HG03045 (cell line): ENCODE measurements around the gene PRKD2.

Experiments used
- ATAC-seq: cut with Tn5 transposase; IDR thresholded peaks from one replicate; pipeline ENCODE4 v1.9.1; 2021; ENCODE audit warnings: mild to moderate bottlenecking, moderate library complexity; ENCODE audit not compliant: unreplicated experiment

The PRKD2 gene

DNA sequence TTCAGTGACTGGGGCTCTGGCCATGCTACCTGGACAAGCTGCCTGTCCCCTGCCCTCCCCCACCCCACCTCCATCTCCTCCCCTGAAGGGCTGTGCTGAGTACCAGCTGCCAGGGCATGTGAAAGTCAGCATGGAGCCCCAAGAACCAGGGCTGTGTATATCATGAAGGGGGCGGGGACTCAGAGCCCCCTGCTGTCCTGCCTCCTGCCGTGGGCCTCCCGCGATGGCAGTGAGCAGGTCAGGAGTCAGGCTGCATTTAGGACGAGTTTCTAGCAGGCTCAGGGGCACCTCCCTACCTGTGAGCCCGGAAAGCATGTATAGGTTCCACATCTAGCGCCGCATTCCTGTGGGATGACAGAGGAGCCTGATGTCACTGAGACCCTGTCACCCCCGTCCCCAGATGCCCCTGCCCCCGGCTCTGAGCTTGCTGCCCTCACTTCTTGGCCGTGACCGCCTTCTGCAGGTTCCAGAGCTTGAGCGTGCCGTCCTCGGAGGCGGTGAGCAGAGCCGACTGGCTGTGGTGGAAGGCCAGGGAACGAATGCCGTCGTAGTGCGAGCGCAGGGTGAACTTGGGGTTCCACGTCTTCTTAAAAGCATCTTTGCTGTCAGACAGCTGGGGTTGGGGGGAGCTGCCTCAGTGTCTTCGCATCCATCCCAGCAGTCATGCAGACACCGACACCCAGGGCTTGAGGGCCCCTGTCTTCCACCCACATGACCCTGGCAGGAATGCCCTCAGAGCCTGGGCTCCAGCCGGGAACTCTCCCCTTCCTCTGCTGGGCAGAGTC lies 8.3 kb upstream of the PRKD2 start:
- no peak for ATAC-seq

DNA sequence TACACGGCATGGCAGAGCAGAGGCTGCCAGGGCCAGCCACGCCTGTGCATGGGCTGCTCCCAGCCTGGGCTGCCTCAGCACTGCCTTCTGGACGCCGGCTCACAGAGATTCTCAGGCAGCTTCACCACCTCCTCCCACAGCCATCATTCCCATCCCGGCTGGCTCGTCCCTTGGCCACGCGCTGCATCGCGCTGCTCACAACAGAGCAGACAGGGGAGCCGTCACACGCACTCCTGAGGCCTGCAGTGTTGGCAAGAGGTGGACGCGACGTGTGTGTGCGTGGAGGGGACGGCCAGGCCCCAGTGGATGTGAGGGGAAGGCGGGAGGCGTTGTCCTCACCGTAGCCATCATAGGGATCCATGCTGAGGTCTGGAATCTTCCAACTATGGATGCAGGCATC lies 7.6 kb upstream of the PRKD2 start:
- no peak for ATAC-seq

DNA sequence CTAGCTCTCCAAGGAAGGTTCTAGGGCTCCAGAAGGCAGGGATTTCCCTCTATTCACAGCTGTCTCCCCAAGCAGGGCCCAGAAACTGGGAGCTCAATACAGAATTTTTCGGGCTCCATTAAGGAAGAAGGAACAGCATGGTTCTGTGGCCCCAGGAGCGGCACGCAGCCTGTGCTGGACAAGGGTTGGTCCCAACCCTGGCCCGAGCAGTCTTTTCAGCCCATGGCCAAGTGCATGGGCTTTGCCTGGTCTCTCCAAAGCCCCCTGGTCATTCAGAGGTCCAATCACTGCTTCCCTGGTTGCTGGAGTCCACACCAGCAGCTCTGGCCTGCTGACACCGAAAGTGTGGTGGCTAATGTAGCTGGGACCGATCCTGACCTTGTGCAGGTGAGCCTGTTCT lies 6.6 kb upstream of the PRKD2 start:
- no peak for ATAC-seq

DNA sequence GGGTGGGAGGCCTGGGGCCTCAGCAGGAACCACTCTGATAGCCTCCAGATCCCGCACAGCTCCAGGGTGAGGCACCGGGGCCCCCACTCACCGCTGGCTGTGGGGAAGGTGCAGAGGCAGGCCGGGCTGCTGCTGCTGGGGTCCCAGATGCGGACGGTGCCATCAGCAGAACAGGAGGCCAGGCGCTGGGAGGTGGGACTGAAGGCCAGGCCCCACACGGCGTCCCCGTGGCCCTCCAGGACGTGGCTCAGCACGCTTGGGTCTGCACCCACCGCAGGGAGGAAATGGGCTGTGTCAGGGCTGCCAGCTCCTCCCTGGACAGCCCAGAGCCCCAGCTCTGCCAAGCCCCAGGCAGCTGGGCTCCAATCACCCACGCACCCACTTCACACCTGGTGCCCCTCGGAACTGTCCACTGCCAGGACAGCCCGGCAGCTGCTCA lies 6.1 kb upstream of the PRKD2 start:
- no peak for ATAC-seq

DNA sequence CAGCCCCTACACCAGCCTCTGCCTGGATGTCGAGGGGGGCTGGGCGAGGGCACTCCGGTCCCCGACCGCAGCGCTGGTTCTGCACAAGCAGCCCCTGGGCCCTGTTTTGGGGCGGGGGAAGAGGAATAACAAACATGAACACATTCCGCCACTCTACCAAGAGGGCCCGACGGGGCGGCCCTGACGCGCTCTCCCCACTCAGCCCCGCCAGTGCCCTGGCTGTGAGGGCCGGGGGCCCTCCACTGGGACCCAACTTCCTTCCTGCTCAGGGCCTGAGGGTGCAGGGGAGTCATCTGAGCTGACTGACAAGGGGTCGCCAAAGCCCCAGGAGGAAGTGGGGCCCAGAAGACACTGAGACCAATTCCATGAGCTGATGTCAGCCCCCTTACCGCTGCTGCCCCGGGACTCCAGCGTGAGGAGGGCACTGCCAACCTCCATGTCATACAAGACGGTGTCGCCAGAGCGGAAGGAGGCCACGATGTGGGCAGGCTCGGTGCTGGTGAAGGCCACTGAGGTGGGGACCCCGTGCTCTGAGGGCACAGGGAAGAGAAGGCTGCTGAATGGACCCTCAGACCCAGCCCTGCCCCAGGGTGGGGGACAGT lies 5.6 kb upstream of the PRKD2 start:
- ATAC-seq = no peak

DNA sequence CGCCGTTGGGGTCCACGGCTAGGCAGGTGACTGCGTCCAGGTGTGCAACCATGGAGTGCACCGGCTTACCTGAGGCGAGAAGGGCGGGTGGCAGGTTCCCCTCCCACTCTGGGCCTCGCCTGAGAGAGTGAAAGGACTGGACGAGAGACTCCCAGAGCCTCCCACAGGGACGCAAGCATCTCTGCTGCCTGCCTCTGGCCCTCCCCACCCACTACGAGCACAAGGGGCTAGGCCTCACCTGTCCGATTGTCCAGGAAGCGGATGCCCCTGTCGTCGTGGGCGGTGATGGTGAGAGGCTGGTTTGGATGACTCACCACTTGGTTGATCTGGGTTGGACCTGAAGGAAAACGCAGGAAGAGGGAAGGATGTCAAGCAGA lies 5.1 kb upstream of the PRKD2 start:
- no peak for ATAC-seq

DNA sequence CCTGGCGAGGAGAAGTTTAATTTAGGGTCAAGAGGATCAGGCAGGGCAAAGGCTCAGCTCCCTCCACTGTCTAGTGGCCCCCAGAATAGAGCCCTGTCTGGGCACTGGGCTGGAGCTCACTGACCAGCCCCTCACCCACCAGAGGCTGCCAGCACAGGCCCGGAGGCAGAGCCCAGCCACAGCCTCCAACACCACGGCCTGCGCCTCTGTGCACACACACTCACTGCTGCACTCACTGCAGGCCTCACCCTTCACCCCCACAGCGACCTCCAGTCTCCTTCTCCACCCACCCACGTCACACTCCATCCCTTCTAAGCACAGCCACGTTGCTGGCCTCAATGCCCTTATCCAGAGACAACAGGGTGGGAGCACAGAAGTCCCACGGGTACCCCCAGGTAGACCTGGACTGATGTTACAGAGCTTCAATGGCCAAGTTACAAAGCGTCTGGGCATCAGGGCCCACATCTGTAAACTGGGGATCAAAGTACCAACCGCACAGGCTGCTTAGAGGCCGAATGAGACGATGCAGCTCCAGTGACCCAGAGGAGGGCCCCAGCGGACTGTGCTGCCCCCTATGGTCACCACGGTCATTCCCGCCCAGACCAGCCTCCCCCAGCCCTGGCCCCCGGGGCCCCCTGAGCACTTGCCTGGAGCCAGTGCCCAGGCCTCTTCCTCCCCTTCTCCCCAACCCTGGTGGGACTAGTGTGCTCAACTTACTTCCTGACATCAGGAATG lies 4.5 kb upstream of the PRKD2 start:
- no peak for ATAC-seq

DNA sequence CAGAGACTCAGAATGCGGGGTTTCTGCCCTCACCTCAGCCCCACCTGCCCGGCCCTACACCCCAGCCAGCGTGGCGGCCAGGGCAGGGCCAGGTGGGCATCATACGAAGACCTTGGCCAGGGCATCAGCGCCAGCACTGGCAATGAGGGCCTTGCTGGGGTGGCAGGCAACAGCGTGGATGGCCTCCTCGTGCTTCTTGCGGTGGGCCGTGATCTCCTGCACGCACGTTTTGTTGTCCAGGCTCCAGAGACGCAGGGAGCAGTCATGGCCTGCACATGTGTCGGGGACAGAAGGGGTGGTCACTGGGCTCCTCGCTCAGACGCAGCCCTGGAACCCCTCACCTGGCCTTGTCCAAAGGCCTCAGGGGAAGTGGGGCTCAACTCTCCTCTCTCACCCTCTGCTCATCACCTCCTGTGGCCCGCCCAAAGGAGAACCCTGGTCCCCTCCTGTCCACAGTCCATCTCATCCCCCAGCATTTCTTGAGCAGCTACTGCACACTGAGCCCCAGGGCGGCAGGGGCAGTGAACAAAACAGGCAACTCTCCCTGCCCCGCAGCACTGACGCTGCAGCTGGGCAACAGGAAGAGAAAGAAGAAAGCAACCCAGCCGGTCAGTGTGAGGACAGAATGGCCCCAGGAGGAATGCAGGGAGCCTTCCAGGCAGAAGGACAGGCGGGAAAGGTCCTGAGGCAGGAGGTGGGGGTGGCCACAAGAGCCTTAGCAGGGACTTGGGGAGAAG lies 3.8 kb upstream of the PRKD2 start:
- ATAC-seq = no peak

DNA sequence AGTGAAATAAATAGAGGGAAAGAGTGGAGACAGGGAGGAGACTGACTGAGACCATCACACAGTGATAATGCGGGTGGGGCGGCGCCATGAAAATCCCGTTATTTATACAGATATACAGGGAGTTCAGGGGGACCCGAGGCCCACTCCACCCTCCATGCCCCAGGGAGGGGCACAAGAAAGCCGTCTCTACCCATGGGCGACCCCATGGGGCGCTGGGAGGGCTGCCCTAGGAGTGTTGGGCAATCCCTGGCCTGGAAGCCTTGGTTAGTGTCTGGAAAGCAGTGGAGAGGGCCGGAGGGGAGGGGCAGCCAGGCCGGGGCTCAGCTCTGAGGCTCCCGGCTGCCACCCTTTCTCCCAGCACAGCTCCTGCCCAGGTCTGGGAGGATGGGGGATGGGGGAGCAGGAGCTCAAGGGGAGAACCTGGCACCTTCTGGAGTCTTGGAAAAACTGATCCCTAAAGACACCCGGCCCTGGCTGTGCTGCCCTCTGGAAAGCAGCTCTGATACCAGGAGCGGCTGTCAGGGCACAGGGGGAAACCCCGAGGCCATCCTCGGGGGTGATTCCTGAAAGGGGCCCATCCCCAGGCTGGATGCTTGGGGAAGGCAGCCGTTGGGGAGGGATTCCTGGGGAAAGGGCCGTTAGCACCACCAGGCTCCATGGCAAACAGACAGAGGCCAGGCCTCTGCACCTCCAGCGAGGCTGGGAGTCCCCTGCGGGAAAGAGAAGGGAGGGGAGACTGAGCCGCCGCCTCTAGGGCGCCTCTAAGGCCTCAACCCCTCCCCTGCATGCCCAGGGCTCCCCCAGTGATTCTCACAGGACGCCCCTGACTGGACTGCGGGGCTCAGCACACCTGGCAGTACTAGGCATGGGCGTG lies 3.0 kb upstream of the PRKD2 start:
- no peak for ATAC-seq

DNA sequence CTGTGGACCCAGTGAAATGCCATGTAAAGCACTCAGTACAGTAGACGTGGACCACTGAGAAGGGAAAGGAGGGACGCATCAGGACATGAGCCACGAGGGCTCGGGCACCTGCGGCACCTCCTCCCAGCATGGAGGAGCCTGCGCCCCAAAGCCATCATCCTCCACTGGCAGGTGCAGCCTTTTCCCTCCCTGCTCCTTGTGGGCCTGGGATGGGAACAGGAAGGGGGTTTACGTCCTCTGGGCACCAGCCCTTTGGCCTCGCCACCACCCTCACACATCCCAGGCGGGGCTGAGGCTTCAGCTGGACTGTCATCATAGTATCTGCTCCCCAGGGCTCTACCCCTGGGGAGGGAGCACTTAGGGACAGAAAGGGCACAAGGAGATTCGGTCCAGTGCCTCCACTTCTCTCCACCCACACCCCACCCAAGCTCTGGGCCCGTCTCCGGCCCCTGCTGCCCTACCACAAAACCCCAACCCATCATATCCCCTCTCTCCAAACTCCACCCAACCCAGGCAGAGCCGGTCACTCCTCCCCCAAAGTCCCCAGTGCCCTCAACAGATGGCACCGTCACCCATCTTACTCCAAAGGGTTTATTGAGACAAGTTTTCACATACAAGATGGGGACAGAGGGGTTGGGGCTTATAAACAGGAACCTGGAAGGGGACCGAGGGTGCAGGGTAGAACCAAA lies 2.2 kb upstream of the PRKD2 start:
- ATAC-seq = no peak

DNA sequence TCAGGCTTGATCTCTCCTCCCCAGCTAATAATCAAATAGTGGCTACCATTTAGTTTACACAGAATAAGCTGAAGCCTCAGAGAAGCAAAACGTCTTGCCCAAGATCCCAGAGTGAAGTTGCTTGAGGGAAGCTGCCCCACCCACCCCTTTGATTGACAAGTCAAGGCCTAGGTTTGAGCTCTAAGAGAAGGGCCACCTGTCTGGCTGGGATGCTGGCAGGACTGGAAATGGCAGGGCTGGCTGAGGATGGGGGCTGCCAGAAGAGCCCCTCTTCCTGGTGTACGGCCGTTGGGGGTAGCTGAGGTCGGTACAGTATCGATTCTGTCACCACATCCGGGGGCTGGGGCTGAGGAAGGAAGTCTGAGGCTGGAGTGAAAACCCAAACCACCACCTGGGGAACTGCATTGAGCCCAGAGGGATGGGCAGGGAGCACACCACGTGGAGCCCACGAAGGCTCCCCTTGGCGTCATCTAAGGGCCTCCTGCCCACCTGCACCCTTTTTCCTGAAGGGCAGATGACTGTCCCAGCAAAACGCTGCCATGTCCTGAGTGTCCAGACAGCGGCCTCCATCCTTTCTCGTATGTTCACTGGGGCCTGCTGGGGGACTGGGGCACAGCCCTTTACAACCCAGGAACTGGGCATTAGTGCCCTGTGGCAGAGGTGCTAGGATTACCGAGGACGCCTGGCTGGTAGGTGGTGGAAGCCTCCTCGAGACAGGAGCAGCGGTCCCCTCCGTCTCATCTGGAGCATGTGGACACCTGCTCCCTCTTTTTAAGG lies 1.4 kb upstream of the PRKD2 start:
- ATAC-seq = no peak

DNA sequence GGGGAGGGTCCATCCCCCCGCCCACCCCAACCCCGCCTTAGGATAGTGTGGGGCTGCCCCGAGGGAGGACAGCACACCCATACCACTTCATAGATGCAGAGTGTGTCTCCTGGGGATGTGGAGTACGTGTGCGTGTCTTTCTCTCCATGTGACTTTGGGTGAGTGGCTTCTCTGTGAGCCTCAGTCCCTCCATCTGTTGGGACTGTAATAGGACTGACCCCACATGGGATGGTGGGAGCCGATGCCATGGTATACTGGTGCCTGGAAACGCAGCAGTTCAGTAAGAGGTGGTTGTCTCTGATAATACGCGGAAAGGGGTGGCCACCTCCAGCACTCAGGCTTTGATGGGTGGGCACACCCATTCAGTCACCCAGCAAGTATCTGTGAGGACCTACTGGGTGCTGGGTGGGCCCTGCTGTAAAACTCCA lies 816 bp upstream of the PRKD2 start:
- ATAC-seq = no peak

DNA sequence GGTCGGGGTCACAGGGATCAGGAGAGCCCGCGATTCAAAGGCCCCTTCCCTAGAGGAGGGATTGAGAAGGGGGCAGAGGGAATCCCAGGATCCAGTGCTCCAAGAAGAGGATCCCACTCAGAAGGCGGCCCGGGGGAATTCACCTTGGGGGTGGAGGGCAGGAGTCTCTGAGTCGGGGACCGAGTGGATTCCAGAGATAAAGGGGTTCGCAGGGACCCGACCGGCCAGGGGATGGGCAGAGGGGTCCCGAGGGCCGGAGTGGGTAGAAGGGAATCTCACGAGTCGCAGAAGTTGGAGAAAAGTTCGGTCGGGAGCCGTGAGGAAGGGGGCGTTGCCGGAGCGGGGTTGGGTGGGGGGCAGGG lies 261 bp downstream of the PRKD2 start:
- ATAC-seq = no peak

DNA sequence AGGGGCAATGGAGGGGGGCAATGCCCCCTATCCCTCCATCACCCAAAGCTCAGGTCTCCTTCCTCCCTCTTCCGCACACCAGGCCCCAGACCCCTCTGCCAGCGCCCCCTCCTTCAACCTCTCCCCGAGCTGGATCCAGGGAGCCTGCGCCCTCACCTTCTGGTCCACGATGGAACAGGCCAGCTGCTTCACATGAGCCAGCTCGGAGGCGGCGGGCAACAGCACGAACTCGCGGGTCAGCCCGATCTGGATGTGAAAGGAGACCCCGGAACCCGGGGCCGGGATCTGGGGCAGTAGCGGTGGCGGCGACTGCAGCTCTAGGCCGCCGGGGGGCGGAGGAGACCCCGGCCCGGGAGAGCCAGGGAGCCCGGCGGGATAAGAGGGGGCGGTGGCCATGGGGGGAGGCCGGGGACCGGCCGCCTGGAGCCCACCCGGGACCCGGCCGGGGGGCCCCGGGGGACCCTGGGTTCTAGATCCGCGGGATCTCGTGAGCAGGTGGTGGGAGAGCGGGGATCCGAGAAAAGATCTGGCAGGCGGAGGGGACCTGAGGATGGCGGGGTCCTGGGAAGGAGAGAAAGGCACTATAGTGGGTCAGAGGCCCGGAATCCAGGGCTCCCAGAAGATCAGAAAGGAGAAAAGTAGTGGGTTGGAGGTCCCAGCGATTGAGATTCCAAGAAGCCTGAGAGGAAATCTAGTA lies 791 bp downstream of the PRKD2 start:
- no peak for ATAC-seq

DNA sequence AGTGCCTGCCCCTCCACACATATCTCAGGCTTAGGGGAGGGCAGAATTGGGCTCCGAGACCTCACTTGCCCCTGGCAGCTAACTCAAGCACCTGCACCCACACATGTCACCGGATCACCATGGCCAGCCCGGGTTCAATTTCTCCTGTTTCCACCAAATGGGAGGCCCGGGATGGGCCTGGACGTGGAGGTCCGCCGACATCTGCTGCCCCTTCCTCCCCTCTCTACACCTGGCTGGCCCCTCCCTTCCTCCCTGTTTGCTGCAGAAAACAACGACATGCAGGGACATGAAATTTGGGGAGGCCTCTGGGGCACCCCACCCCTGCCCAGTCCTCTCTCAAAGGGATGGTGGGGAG lies 1.3 kb downstream of the PRKD2 start:
- ATAC-seq = no peak

DNA sequence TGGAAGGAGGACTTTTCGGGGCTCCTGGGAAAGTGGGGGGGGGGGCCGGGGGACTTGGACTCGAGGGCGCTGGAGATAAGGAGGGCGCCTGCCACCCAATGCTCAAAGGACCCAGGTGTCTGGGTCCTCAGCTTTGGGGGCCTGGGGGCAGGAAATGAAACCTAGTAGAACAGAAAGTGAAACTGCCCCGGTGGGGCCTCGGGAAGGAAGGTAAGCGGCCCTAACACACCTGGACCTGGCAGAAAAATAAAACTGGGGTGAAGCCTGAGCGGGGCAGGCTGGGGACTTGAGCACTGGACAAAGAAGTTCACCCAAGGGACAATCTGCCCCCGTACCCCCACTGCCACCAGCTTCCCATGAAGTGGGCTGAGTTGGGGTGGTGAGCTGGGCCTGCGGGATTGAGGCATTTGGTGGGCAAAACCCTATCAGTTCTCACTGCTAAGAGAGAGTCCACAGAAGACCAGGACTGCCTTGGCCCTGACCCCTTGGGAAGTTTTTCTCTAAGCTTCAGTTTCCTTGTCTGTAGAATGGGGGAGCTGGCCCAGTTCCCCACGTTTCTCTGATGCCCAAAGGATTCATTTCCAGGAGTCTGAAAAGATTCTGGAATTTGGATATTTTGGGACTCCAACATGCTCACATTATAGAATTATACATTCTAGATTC lies 2.3 kb downstream of the PRKD2 start:
- no peak for ATAC-seq

DNA sequence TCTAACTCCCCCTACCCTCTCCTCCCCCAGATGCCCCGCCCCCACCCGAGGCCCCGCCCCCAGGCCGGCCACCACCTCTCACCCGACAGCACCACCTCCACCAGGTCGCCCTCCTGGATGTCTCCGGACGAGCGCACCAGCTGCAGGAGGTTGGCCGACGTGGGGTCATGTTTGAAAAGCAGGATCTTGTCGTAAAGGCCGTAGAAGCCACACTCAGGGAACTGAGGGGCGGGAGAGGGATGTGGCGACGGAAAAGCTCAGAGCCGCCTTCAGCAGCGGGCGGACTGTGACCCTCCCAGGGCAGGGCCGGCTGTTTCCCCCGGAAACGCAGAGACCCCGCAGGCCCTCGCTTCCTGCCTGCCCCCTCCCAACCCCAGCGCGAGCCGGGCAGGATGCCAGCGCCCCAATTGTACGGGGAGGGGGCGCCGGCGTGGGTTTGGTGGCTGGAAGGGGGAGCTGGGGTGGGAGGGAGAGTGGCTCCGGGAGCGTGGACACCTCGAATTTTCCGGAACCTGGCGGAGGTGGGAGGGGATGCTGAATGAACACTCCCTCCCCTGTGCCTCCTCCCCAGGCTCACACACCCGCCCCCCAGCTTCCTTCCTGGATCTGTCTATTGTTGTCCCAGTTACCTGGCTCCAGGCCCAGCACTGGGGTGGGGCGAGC lies 3.0 kb downstream of the PRKD2 start:
- ATAC-seq = no peak
